ENCODE results near the gene HELLS.
A peak's percentile ranks its signal among the peaks of the same experiment; 100 is the strongest.
"Not testable (repeated sequence)": the region's sequence is repeated elsewhere in the genome, so short reads cannot be mapped to it uniquely, and the experiment has no call there.

The HELLS gene

DNA sequence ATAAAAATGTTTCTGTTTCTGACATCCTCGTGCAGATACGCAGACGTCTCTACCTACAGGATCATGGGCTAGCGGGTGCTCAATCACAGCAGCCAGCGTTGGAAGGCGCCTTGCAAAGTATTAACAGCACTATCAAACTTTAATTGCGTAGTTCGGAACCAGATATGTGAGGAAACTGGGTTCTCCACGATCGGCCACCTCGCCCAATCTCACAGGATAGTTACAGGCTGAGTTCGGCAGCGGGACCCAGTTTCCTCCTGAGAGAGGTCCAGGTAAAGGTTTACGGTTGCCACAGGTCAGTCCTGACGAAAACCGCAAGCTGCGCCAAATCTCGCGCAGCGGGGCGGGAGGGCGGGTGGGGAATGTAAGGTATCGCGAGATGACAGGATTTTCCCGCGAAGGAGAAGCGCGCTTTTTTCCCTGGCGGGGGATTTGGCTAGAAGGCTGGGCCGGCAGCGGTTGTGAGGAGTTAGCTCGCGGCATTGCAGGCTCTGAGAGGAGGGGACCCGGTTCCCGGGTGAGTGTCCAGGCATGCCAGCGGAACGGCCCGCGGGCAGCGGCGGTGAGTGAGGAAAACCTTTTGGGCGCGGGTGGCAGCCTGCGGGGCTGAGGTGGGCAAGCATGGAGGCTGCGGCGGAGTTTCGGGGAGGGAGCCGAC is at the start of gene HELLS:
Gene HELLS, plus strand, starts transcription at position 398 of the 658 bp plus-strand sequence. Its CDS starts 134 bp downstream, at position 532.
- DNase-seq (ENCODE audit: low spot score) = peak; percentile 94

DNA sequence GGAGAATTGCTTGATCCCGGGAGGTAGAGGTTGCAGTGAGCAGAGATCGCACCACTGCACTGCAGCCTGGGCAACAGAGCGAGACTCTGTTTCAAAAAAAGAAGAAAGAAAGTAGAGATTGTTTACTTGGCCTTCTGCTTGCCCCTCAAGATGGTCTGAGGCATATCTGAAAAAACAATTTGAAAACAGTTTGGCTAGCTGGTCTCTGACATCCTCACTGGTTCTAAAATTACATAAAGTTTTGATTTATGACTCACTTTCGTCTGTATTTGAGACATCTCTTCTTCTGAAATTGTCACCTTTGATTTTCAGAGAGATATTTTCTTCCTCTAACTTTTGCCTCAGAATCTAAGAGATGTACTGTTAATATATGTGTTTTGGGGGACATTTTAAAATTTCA is 49.6 kb upstream of the HELLS start:
- DNase-seq (ENCODE audit: low spot score) = no peak

DNA sequence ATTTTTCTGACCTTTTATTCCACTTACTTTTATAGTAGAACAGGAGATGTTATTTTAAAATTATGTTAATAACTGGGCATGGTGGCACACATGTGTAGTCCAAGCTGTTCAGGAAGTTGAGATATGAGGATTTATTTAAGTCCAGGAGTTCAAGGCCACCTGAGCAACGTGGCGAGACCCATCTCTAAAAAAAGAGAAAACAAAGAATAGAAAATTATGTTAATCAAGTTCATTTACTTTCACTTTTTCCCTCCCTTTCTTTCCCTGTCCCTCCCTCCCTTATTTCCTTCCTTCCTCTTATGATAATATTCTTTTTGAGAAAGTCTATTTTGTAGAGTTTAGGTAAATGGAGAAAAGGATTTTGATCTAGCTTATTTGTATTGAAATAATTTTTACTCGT is 48.9 kb upstream of the HELLS start:
- DNase-seq (ENCODE audit: low spot score) = no peak

DNA sequence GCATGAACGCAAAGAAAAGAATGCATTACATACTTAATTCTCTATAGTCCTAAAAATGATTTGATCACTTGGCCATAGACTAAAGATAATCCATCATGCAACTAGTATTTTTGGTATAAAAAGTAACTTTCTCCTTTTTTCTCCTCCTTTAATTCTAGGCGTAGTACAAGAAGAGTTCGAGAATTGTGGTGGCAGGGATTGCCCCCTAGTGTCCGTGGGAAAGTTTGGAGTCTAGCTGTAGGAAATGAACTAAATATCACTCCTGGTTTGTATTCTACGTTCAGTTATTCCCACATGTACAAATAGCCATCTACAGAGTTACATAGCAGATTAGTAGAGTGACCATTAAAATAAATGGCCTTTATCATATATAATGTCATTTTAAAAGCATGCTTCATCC is 45.5 kb upstream of the HELLS start:
- no peak for DNase-seq (ENCODE audit: low spot score)

DNA sequence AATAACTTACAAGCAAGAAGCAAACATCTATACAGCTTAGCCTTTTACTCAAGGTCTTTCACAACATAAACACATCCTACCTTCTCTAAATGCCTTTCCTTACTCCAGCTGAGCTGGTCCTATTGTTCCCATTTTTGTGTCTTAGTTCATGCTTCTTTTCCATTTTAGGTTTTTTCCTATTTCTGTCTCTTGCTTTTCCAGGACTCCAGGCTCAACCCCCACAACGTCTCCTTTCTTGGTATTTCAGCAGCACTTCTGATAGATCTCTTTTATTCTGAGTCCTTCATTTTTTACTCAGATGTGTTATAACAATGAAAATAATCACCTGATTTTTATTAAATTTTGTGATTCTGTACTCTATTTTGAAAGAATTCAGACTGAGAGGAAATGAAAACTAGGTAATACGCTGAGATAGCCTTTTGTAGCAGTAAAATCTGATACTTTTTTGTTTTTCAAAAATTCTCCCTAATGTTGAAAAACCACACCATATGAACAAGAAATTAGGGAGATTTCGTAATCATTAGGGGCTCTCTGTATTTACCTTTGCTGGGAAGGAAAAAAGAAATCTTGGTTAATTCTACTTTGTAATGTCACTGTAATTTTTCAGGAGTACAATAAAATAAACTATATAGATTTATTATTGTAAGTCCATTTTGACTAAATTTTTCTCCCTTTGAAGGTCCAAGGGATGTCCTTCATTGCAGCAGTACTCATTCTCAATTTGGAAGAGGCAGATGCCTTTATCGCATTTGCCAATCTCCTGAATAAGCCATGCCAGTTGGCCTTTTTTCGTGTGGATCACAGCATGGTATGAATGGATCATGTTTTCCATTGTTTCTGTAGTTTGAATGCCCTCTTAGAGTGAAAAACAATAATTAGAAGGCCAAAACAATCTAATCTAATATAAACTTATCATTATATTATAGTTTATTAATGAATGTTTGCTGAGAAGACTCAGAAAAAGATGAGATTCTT is 24.0 kb upstream of the HELLS start:
- no peak for DNase-seq (ENCODE audit: low spot score)

DNA sequence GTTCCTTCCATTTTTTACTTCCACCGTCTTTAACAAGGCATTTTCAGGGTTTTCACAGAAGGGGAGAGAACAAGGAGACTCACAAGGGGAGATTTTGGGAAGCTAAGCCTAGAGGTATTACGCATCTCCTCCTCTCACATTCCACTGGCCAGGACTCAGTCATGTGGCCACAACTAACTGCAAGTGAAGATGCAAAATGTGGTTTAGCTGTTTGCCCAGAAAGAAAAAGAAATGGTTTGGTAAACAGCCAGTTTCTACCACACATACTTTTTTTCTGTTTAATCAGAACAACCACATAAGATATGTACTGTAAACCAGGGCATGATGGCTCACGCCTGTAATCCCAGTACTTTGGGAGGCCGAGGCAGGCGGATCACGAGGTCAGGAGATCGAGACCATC is 21.4 kb upstream of the HELLS start:
- DNase-seq (ENCODE audit: low spot score) = peak; percentile 53

DNA sequence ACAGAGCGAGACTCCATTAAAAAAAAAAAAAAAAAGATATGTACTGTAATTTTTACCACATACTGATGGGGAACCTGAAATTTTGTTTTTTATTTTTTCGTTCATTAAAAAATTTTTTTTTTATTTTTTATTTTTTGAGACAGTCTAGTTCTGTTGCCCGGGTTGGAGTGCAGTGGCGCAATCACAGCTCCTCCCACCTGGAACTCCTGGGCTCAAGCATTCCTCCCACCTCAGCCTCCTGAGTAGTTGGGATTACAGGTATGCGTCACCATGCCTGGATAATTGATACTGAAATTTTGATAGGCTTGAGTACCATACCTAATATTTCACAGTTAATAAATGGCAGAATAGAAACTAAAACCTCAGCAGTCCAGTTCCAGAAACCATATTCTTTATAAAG is 20.9 kb upstream of the HELLS start:
- no peak for DNase-seq (ENCODE audit: low spot score)

DNA sequence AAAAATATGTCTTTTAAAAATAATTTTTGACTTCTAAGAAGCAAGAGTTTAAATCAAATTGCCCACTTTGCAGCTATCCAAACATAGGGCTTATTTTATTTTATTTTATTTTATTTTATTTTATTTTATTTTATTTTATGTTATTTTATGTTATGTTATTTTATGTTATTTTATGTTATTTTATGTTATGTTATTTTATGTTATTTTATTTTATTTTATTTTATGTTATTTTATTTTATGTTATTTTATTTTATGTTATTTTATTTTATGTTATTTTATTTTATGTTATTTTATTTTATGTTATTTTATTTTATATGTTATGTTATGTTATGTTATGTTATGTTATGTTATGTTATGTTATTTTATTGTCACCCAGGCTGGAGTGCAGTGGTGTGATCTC is 14.0 kb upstream of the HELLS start:
- not testable (repeated sequence) for DNase-seq (ENCODE audit: low spot score)

DNA sequence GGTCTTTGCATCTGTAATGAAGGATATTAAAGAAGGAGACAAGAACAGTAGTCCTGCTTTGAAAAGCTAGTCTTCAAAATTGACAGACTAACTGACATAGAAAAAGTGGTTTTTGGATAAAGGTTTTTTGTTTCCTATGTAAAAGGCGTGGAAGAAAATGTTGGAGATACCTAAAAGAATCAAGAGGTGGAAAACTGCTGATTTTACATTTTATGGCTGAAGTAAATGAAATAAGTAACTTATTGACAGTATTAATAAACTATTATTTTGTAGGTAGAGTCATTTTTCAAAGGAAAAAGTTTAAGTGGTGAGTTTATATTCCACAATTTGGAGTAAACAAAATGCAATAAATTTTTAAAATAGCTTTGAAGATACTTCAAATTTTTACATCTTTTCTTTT is 12.6 kb upstream of the HELLS start:
- DNase-seq (ENCODE audit: low spot score) = no peak

DNA sequence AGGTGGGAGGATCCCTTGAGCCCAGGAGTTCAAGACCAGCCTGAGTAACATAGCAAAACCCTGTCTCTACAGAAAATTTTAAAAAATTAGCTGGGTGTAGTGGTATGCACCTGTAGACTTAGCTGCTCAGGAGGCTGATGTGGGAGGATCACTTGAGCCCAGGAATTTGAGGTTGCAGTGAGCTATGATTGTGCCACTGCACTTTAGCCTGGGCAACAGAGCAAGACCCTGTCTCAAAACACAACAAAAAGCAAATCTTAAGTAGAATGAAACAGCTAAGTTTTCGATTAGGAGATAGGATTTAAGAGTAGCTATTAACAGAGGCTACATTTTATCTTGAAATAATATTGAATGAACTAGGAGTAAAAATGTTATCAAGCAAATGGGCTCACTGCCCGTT is 3.3 kb upstream of the HELLS start:
- not testable (repeated sequence) for DNase-seq (ENCODE audit: low spot score)

DNA sequence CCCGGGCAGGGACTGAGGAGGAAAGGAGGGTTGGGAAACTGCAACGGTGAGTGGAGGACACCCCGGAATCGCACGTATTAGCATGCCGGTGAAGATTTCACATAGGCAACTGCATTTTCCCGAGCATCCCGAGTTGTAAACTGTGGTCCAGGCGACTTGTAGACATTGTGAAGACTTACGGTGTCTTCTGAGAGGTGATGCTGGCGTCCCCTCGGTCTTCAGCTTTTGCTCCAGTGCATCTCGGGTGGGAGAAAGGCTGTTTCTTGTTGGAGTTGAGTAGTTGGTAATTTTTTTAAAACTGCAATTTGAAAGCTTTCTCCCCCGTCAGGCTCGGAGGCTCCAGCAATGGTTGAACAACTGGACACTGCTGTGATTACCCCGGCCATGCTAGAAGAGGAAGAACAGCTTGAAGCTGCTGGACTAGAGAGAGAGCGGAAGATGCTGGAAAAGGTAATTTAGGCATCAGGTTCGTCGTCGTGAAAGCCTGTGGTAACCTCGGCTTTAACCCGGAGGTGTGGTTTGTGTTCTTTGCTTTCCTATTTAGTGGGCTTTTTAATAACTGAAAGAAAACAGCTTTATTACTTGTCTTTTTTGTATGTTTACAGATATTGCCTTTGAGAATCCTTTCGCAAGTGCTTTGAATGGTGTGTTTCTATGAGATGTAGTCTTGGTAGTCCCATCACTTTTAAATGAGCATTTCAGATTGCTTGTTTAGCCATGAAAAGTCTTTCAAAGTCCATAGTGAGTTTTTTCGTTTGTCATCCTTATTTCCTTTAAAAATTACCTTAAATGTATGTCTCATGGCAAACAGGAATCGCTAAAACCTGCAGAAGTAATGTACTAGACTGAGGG is 687 bp downstream of the HELLS start:
- DNase-seq (ENCODE audit: low spot score) = peak; percentile 24

DNA sequence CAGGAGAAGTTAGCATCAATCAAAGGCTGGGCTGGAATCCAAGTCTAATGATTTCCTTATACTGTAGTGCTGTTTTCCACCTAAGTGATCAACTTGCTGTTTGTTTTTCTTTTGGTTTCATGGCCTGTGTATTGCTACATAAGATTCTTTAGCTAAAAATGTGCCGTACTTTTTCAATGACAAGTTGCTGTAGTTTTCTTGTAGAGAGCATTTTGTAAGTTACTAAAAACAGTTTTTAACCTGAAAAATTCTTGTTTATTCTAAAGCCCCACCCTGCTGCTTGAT is 1.3 kb downstream of the HELLS start:
- peak; percentile 5 for DNase-seq (ENCODE audit: low spot score)

DNA sequence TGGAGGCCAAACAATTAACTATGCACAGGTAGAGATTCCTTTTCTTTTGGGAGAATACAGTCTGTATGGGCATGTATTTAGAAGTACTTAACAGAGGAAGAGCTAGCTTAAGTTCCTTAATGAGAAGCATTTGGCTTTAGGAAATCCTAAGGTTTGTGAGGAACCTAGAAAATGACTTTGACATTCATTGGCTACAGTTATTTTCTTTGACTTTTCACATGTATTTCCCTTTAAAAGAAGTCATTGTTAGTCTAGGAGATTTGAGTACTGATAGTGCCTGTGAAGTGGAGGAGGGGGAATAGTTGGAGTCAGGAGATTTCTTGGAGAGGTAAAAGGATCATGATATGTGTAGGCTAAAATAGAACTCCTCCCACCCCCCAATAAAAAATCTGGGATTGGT is 3.6 kb downstream of the HELLS start:
- no peak for DNase-seq (ENCODE audit: low spot score)

DNA sequence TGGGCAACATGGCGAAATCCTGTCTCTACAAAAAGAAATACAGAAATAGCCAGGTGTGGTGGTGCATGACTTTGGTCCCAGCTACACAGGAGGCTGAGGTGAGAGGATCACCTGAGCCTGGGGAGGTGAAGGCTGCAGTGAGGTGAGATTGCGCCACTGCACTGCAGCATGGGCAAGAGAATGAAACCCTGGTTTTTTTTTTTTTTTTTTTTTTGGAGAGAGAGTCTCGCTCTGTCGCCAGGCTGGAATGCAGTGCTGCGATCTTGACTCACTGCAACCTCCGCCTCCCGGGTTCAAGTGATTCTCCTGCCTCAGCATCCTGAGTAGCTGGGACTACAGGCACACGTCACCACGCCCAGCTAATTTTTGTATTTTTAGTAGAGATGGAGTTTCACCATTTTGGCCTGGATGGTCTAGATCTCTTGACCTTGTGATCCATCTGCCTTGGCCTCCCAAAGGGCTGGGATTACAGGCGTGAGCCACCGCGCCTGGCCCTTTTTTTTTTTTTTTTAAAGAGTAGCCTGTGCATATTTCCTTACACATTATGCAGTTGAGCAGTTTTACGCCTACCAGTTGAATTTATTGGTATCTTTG is 22.2 kb downstream of the HELLS start:
- not testable (repeated sequence) for DNase-seq (ENCODE audit: low spot score)

DNA sequence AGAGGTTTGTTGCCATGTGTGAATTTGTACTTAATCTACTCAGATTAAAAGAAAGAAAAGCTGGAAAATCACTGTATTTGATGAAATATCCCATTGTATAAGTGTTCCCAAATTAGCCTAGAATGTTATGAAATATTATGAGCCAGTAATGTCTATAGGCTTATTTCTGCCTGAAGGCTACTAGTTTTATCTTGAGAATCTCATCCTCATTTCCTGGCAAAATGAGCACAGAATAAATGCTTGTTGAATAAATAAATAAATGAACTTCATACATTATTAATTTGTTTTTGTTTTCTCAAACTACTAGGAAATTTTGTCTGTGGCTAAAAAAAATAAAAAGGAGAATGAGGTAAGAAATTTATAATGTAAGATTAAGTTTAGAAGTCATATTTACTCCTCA is 25.5 kb downstream of the HELLS start:
- DNase-seq (ENCODE audit: low spot score) = no peak

DNA sequence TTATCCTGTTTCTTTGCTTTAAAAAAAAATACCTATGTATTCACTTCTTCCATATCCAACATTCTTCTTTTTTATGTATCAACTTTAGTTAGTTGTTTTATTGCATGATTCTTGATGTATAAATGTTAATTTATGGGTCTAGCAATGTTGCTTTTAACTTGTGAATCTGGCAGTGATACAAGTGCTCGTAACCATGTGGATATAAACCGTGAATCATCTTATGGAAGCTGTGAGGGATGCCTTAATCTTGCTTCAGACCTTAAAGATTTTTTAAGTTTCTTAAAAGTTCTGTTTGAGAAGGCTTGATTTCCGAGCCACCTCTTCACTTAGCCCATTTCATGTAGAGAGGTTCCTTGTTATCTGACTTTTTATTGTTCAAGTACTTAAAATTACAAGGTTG is 25.9 kb downstream of the HELLS start:
- no peak for DNase-seq (ENCODE audit: low spot score)

DNA sequence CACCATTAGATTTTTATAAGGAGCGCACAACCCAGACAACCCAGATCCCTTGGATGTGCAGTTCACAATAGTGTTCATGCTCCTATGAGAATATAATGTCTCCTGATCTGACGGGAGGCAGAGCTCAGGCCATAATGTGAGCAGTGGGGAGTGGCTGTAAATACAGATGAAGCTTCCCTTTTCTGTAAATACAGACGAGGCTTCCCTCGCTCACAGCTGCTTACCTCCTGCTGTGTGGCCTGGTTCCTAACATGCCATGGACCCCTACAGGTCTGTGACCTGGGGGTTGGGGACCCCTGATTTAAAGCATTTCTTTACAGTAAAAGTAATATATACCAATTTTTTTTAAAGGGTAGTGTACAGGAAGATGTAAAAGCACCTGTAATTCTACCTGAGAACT is 33.2 kb downstream of the HELLS start:
- no peak for DNase-seq (ENCODE audit: low spot score)

DNA sequence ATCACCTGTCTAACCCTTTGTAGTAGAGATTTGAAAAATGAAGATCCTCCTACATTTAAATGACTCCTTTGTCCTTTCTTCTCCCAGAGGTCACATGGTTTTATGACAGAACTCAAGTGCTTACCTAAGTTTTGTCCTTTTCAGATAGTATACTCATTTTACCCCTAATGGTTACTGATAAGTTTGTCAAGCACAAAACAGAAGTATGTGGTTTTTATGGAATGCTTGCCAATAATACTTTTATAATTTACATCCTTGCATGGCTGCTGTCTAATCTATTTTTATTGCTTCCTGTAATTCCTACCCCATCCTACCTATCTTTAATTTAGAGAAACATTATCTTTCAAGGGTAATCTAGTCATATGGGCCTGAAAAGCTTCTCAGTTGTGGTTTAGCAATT is 37.5 kb downstream of the HELLS start:
- no peak for DNase-seq (ENCODE audit: low spot score)

DNA sequence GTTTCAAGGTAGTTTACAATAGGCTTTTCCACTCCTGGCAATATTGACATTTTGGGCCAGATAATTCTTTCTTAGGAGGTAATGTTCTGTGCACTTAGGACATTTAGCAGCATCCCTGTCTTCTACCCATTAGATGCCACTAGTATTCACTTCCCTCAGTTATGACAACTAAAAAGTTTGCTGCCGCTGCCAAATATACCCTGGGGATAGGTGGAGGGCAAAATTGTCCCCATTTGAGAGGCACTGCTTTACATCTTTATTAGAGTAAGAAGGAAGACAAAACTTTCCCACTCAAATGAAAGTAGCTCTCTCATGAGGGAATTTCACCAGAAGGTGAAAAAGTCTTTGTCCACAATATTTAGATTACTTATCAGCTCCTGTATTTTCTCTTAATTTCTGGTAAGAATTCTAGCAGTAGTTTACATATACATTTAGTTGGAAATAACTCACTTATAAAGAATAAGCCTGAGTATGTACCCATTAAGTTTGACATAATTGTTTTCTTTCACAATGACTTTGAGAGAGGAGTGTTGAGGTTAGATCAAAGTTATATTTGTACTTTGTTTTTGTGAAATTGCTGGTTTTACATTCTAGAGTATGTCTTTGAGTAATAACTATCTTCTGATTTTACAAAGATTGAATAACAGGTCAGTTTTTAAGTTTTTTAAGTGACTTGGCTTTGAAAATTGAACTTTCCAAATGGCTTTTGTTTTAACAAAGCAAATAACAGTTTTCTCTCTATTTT is 46.0 kb downstream of the HELLS start:
- no peak for DNase-seq (ENCODE audit: low spot score)

DNA sequence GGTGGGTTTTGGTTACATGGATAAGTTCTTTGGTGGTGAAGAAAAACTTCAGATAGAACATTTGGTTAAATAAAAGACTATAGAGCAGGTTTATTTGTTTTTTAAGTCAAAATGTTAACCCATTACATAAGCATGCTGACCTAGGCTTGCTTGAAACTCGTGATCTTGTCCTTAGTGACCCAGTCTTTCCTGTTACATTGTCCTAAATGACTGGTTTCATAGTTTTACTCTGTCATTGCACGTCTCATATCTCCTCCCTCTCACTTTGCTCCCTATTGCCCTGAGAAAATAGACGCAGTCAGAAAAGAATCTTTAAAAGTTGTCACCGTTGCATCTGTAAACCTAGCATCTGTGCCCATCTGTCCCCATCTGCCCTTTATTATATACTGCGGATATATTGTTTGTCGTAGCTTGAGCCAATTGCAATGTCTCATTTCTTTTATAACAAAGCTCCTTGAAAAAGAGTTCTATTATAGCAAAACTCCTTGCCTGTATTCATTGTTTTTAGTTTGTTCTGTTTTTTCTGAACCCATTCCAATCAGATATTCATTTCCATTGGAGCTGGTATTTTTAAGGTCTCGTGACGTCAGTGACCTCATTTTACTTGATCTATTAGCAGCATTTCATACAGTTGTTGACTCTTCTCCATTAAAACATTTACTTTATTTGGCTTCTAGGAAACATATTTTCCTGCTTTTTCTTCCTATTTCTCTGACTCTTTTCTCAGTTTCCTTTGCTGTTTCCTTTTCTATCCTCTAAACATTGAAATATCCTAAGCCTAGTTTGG is 57.3 kb downstream of the HELLS start:
- DNase-seq (ENCODE audit: low spot score) = no peak

DNA sequence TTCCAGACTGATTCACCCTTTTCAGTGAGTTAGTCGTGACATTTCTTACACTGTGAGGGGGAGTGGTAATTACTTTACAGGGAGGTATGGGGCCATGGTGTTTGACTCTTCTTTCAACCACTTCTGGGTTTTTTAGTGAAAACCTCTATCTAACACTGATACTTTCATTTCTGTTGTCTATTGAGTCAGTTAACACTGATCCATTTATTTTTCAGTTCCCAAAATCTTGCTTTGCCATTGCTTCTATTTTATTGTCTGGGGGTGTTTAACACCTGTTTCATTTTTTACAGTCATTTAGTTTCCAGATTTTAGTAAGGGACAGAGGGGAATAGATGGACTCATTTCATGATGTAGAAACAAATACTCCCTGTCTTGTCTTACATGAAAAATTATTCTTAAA is 61.5 kb downstream of the HELLS start:
- no peak for DNase-seq (ENCODE audit: low spot score)

Measured in AG08395 (cell line).